OCI-LY1 (cell line): ENCODE data around the gene PLXND1.

Experiments used
- H2AFZ ChIP-seq: fragments of 200-600 bp; sonication (generic), shearing (Covaris generic); 2 replicates; pipeline ENCODE4 v1.6.0; 2014; ENCODE audit warnings: antibody characterized with exemption, mild to moderate bottlenecking, low read length
- H3F3A ChIP-seq: fragments of 200-600 bp; sonication (generic), shearing (Covaris generic); 2 replicates; pipeline ENCODE4 v1.6.0; 2014; ENCODE audit warnings: mild to moderate bottlenecking, antibody characterized with exemption, low read length, moderate library complexity; ENCODE audit not compliant: insufficient read depth
- H3K27ac ChIP-seq: fragments of 200-600 bp; sonication (generic); 2 replicates; pipeline ENCODE4 v1.5.1; 2014; ENCODE audit warnings: low read length, mixed run types, mild to moderate bottlenecking, low read depth; ENCODE audit not compliant: poor library complexity, severe bottlenecking
- H3K27me3 ChIP-seq: fragments of 200-600 bp; sonication (generic); 2 replicates; pipeline ENCODE4 v1.6.0; 2014; ENCODE audit warnings: antibody characterized with exemption, mild to moderate bottlenecking, low read length, moderate library complexity; ENCODE audit not compliant: insufficient read depth
- H3K36me3 ChIP-seq: fragments of 200-600 bp; sonication (generic); 2 replicates; pipeline ENCODE4 v1.6.1; 2014; ENCODE audit warnings: mild to moderate bottlenecking, antibody characterized with exemption, low read length, moderate library complexity, mixed read lengths; ENCODE audit not compliant: insufficient read depth
- H3K4me1 ChIP-seq: fragments of 200-600 bp; sonication (generic); 2 replicates; pipeline ENCODE4 v1.5.1; 2014; ENCODE audit warnings: mild to moderate bottlenecking, low read length, moderate library complexity; ENCODE audit not compliant: insufficient read depth, severe bottlenecking
- H3K4me2 ChIP-seq: fragments of 200-600 bp; sonication (generic), shearing (Covaris generic); 2 replicates; pipeline ENCODE4 v1.6.1; 2014; ENCODE audit warnings: low read length
- H3K4me3 ChIP-seq: fragments of 200-600 bp; sonication (generic); 2 replicates; pipeline ENCODE4 v1.5.1; 2014; ENCODE audit warnings: low read length, low read depth, mild to moderate bottlenecking, mixed read lengths; ENCODE audit not compliant: poor library complexity, severe bottlenecking
- H3K79me2 ChIP-seq: fragments of 200-600 bp; shearing (Covaris generic); 2 replicates; pipeline ENCODE4 v1.6.1; 2016; ENCODE audit warnings: mixed run types, low read length, mixed read lengths; ENCODE audit not compliant: insufficient read depth
- H3K9ac ChIP-seq: fragments of 200-600 bp; sonication (generic), shearing (Covaris generic); 2 replicates; pipeline ENCODE4 v1.6.1; 2014; ENCODE audit warnings: mild to moderate bottlenecking, low read length, mixed read lengths
- H3K9me2 ChIP-seq: fragments of 200-600 bp; sonication (generic), shearing (Covaris generic); 2 replicates; pipeline ENCODE4 v1.6.1; 2014; ENCODE audit warnings: low read depth, mild to moderate bottlenecking, low read length, mixed read lengths
- H3K9me3 ChIP-seq: fragments of 200-600 bp; shearing (Covaris generic); 2 replicates; pipeline ENCODE4 v1.6.1; 2014; ENCODE audit warnings: low read length, mixed read lengths
- H4K20me1 ChIP-seq: fragments of 200-600 bp; sonication (generic), shearing (Covaris generic); 2 replicates; pipeline ENCODE4 v1.6.0; 2016; ENCODE audit warnings: mild to moderate bottlenecking, low read length; ENCODE audit not compliant: insufficient read depth
- EZH2 ChIP-seq: fragments of 200-600 bp; sonication (generic), shearing (Covaris generic); IDR thresholded peaks from 2 replicates; pipeline ENCODE4 v1.8.0; 2017; ENCODE audit warnings: borderline replicate concordance, mixed run types, mild to moderate bottlenecking, antibody characterized with exemption, low read length, moderate library complexity, mixed read lengths
- TF ChIP-seq, protein P1 (sequence below): fragments of 200-600 bp; sonication (generic), shearing (Covaris generic); IDR thresholded peaks from 2 replicates; pipeline ENCODE4 v1.5.1; 2017; ENCODE audit warnings: mild to moderate bottlenecking, antibody characterized with exemption, low read length, moderate library complexity, mixed read lengths

The PLXND1 gene

DNA sequence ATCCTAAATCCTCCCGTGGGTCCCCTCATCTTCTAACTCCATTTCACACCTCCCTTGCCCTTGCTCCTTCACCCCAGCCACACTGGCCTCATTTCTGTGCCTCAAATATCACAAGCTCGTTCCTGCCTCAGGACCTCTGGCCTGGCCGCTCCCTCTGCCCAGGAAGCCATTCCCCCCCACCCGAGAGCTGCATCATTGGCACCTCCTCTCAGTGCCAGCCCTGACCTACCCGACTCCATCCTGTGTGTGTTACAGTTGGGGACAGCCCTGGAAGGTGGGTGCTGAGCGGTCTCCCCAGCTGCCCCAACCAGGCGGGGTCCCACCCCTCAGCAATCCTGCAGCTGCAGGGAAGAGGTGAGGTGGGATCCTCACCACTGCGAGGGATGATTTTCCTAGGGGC lies 14.5 kb downstream of the PLXND1 start:
- no peak for TF ChIP-seq EZH2
- TF ChIP-seq, protein P1, sequence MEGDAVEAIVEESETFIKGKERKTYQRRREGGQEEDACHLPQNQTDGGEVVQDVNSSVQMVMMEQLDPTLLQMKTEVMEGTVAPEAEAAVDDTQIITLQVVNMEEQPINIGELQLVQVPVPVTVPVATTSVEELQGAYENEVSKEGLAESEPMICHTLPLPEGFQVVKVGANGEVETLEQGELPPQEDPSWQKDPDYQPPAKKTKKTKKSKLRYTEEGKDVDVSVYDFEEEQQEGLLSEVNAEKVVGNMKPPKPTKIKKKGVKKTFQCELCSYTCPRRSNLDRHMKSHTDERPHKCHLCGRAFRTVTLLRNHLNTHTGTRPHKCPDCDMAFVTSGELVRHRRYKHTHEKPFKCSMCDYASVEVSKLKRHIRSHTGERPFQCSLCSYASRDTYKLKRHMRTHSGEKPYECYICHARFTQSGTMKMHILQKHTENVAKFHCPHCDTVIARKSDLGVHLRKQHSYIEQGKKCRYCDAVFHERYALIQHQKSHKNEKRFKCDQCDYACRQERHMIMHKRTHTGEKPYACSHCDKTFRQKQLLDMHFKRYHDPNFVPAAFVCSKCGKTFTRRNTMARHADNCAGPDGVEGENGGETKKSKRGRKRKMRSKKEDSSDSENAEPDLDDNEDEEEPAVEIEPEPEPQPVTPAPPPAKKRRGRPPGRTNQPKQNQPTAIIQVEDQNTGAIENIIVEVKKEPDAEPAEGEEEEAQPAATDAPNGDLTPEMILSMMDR = no peak
- no peak overlapping the region for H3K9ac ChIP-seq
- H3K4me2 ChIP-seq = no peak overlapping the region
- no peaks in the 10 kb centered on the region for H3K79me2 ChIP-seq
- H3K4me1 ChIP-seq = peaks cover 22% of the 10 kb centered on the region
- H3K27ac ChIP-seq = no peak overlapping the region
- H4K20me1 ChIP-seq = no peaks in the 10 kb centered on the region
- no peak overlapping the region for H3K4me3 ChIP-seq
- peaks cover 12% of the 10 kb centered on the region; the same call in 1 of the 2 replicates for H3K27me3 ChIP-seq
- no peaks in the 10 kb centered on the region for H3K9me2 ChIP-seq
- no peak overlapping the region for H2AFZ ChIP-seq
- no peaks in the 10 kb centered on the region for H3F3A ChIP-seq
- H3K9me3 ChIP-seq = no peaks in the 10 kb centered on the region
- no peaks in the 10 kb centered on the region for H3K36me3 ChIP-seq

DNA sequence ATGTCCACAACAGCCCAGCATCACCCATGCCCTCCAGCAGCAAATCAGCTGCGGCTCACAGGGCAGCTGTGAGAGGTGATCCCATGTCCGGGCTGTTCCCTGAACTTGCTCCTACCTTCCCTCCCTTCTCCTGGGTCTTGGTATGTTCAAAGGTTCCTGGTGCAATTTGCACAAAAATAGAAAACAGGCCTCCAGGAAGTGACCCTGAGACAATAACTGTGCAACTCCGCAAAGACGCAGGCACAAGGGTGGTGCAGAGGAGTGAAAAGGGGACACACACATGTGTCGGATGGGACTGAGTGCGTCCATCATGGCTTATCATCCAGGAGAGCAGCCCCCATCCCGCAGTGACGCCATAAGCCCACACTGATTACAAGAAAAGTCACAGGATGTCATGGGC lies 16.3 kb downstream of the PLXND1 start:
- Histone ChIP-seq H3K9ac (no peak overlapping the region), H2AFZ (no peak overlapping the region), H3K27me3 (peaks cover 9% of the 10 kb centered on the region; the same call in 1 of the 2 replicates), H3K27ac (no peak overlapping the region), H3K9me2 (no peaks in the 10 kb centered on the region), H3K36me3 (no peaks in the 10 kb centered on the region), H3K4me3 (no peak overlapping the region), H3F3A (no peaks in the 10 kb centered on the region), H3K4me2 (no peak overlapping the region), H4K20me1 (no peaks in the 10 kb centered on the region), H3K4me1 (peaks cover 22% of the 10 kb centered on the region), H3K79me2 (no peaks in the 10 kb centered on the region), H3K9me3 (no peaks in the 10 kb centered on the region)
- TF ChIP-seq EZH2 = no peak
- TF ChIP-seq, protein P1 = no peak

DNA sequence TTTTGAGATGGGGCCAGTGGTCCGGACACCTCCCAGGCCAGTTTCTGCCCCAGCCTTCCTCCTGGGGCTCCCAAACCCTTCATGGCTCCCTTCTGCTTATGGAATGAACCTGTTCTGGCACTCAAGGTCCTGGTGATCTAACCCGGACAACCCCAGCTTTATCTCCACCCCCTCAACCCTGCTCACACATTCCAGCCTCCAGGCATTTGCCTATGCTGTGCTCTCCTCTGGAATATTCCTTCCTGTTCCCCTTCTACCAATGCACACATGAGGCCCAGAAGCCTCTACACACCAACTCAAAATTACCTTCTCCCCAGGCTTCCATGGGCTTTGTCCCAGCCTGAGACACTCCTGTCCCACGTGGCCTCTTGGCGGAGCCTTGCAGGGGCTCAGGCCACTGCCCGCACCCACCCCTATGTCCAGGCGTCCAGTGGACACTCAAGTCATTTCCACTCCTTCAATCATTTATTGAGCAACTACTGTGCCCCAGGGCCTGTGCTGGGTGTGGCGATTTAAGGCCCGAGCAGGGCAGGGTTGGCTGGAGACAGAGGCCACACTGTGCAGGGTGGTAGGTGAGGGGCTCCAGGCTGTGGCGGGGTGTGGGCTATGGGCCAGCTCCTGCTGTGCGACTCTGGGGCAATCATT lies 18.8 kb downstream of the PLXND1 start:
- H3K4me3 ChIP-seq = no peak overlapping the region
- peaks cover 9% of the 10 kb centered on the region; the same call in 1 of the 2 replicates for H3K27me3 ChIP-seq
- H3K9me3 ChIP-seq = no peaks in the 10 kb centered on the region
- no peak overlapping the region for H3K9ac ChIP-seq
- H3K4me2 ChIP-seq = no peak overlapping the region
- H3K4me1 ChIP-seq = peaks cover 6% of the 10 kb centered on the region
- no peaks in the 10 kb centered on the region for H4K20me1 ChIP-seq
- no peaks in the 10 kb centered on the region for H3K79me2 ChIP-seq
- no peak overlapping the region for H2AFZ ChIP-seq
- no peaks in the 10 kb centered on the region for H3F3A ChIP-seq
- TF ChIP-seq, protein P1 = no peak
- TF ChIP-seq EZH2 = no peak
- H3K9me2 ChIP-seq = no peaks in the 10 kb centered on the region
- no peak overlapping the region for H3K27ac ChIP-seq
- H3K36me3 ChIP-seq = no peaks in the 10 kb centered on the region
